ENCODE data around the gene FAAH.

The FAAH gene

GRCh38 chr1:46458846-46459245, 64.7 kb downstream of the FAAH start:
- no peak for ATAC-seq
- Mint-ChIP-seq H3K4me3 (no peak overlapping the region), H3K36me3 (ENCODE audit: low read depth) (no peaks in the 10 kb centered on the region), H3K9me3 (no peaks in the 10 kb centered on the region), H3K27ac (no peak overlapping the region), H3K27me3 (peaks cover 47% of the 10 kb centered on the region), H3K4me1 (no peaks in the 10 kb centered on the region)
- DNase-seq, result no peak

DNA sequence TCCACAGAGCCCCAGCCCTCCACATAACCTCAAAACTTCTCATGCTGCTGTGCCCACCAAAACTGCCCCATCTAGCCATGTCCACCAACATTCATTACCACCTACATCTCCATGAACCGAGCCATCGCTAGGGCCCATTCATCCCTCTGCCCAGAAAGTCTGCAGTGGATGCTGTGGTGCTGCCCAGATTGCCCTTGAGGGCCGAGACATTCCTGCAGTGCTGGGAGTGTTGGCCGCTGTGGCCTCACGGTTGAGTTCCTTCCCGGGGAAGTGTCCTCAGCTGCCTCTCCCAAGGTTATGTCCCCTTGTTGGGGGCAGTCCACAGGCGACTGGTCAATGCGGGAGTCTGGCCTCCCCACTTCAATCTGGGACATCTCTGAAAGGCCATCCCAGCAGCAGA, 65.2 kb downstream of the FAAH start:
- no peak overlapping the region for H3K27ac Mint-ChIP-seq
- H3K27me3 Mint-ChIP-seq, result peaks cover 49% of the 10 kb centered on the region
- no peaks in the 10 kb centered on the region for H3K9me3 Mint-ChIP-seq

GRCh38 chr1:46461017-46461808, 67.1 kb downstream of the FAAH start:
- H3K27ac Mint-ChIP-seq, result no peak overlapping the region
- no peak overlapping the region for H3K4me3 Mint-ChIP-seq
- no peak for ATAC-seq

More for the DNA sequence above, 65.2 kb downstream of the FAAH start:
- no peak for DNase-seq
- no peak for ATAC-seq
- Mint-ChIP-seq H3K4me3 (no peak overlapping the region), H3K4me1 (no peaks in the 10 kb centered on the region), H3K36me3 (ENCODE audit: low read depth) (no peaks in the 10 kb centered on the region)

DNA sequence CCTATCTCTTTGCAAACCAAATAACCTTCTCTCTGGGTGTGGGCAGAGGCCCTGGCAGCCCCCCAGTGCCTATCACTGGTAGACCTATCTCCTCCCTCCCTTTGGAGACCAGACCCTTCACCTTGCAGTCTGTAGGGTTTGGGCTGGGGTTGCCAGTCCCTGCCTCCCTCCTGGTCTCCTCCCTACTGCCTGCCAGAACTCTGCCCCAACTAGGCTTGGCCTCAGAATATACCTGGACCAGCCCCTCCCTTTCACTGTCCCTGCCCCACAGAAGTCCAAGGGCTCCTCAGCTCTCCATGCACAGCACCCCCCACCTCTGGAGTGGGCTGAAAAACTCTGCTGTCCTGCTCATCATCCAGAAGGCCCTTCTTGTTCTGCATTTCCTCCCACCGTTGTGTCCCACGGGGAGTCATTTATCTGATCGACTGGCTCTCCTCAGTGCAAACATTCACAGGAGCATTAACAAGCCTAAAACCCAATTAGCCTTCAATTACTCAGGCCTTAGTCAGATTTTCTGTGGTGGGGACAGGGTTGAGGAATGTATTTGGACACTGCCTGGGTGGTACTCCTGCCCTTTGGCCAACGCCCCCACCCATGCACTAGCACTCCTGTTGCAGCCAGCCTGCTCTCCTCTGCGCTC, 67.8 kb downstream of the FAAH start:
- DNase-seq, result no peak
- no peak overlapping the region for H3K27ac Mint-ChIP-seq
- H3K27me3 Mint-ChIP-seq, result peaks cover 55% of the 10 kb centered on the region
- no peak overlapping the region for H3K4me3 Mint-ChIP-seq
- ATAC-seq, result no peak
- no peaks in the 10 kb centered on the region for H3K9me3 Mint-ChIP-seq
- peaks cover 6% of the 10 kb centered on the region for H3K4me1 Mint-ChIP-seq
- no peaks in the 10 kb centered on the region for H3K36me3 Mint-ChIP-seq (ENCODE audit: low read depth)

More at GRCh38 chr1:46461017-46461808, 67.1 kb downstream of the FAAH start:
- H3K27me3 Mint-ChIP-seq, result peaks cover 51% of the 10 kb centered on the region
- DNase-seq, result no peak
- H3K36me3 Mint-ChIP-seq (ENCODE audit: low read depth), result no peaks in the 10 kb centered on the region
- peaks cover 3% of the 10 kb centered on the region for H3K4me1 Mint-ChIP-seq
- H3K9me3 Mint-ChIP-seq, result no peaks in the 10 kb centered on the region
